ENCODE measurements around the gene CNTN4. TPM values are rescaled to one million over a fixed set of nuclear protein-coding genes. Genes with fewer than 3 reads are reported as not detected.

The CNTN4 gene
- total RNA-seq, 1 experiment from 2014 or later, result not detected

DNA sequence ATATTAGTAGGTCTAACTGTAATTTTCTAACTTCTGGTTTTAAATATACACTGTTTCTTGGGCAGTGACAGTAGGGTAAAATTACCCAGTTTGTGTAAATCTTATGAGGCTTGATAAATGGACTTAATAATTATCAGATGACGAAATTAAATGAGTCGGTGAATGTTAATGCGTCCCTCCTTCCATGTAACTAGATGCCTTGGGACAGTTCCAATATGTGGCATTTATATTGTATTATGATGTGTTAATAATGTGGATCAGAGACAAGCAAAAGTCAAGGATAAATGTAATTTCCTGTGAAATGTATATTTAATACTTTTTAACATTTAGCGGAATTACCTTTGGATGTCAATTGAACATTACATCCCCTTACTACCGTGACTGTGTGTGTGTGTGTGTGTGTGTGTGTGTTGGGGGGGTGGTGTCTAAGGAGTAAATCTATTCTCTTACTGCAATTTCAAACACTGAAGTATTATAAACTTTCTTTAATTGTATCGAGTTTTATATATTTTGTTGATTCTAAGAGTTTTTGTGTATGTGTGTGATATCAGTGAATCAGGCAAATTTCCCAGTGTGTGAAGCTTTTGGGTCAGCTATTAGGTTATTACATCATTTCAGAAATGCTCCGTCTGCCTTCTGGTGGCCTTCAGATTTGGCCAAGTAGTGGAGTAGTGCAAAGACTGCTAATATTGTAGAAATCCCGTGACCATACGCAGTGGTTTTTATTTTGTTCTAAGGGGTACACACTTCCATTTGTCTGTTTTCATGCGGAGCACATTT lies 50.1 kb downstream of the CNTN4 start (continued):
- no peak for TF ChIP-seq ESRRA (CRISPR knock-in tag; IDR thresholded peaks at IDR 0.05; ENCODE audit: borderline replicate concordance)
- no peak for TF ChIP-seq RELA (CRISPR knock-in tag; IDR thresholded peaks at IDR 0.05; ENCODE audit: borderline replicate concordance)
- no peak for TF ChIP-seq ZNF423 (CRISPR knock-in tag; IDR thresholded peaks at IDR 0.05)
- no peak for TF ChIP-seq ELF4 (CRISPR knock-in tag; IDR thresholded peaks at IDR 0.05; ENCODE audit: low read depth)
- TF ChIP-seq TEAD4 (CRISPR knock-in tag; IDR thresholded peaks at IDR 0.05), result no peak

GRCh38 chr3:2153053-2153452 lies 54.4 kb downstream of the CNTN4 start:
- ATAC-seq, result no peak
- H3K4me3 Mint-ChIP-seq, result no peak overlapping the region
- H3K36me3 Mint-ChIP-seq, result peaks cover 43% of the 10 kb centered on the region
- peaks cover 3% of the 10 kb centered on the region; the same call in 1 of the 2 replicates for H3K27me3 Mint-ChIP-seq (ENCODE audit: low read depth)
- H3K27ac Mint-ChIP-seq, result no peak overlapping the region
- H3K9me3 Mint-ChIP-seq, result peaks cover 57% of the 10 kb centered on the region
- TF ChIP-seq KAT7 (CRISPR knock-in tag; IDR thresholded peaks at IDR 0.05; ENCODE audit: borderline replicate concordance) (no peak), OVOL2 (CRISPR knock-in tag; IDR thresholded peaks at IDR 0.05; ENCODE audit: borderline replicate concordance) (no peak), GTF2I (CRISPR knock-in tag; conservative IDR thresholded peaks at IDR 0.05) (no peak), SP1 (CRISPR knock-in tag; conservative IDR thresholded peaks at IDR 0.05) (no peak), ESRRA (CRISPR knock-in tag; IDR thresholded peaks at IDR 0.05; ENCODE audit: borderline replicate concordance) (no peak), EMX1 (CRISPR knock-in tag; IDR thresholded peaks at IDR 0.05) (no peak), JAZF1 (CRISPR knock-in tag; IDR thresholded peaks at IDR 0.05) (no peak), ZNF671 (CRISPR knock-in tag; IDR thresholded peaks at IDR 0.05) (no peak), ETV6 (CRISPR knock-in tag; IDR thresholded peaks at IDR 0.05) (no peak), CREB1 (CRISPR knock-in tag; IDR thresholded peaks at IDR 0.05) (no peak), NR2C2 (CRISPR knock-in tag; IDR thresholded peaks at IDR 0.05) (no peak), SOX15 (CRISPR knock-in tag; IDR thresholded peaks at IDR 0.05) (no peak), MLX (CRISPR knock-in tag; IDR thresholded peaks at IDR 0.05) (no peak), ERG (CRISPR knock-in tag; IDR thresholded peaks at IDR 0.05) (no peak)
- TF ChIP-seq, protein P1, sequence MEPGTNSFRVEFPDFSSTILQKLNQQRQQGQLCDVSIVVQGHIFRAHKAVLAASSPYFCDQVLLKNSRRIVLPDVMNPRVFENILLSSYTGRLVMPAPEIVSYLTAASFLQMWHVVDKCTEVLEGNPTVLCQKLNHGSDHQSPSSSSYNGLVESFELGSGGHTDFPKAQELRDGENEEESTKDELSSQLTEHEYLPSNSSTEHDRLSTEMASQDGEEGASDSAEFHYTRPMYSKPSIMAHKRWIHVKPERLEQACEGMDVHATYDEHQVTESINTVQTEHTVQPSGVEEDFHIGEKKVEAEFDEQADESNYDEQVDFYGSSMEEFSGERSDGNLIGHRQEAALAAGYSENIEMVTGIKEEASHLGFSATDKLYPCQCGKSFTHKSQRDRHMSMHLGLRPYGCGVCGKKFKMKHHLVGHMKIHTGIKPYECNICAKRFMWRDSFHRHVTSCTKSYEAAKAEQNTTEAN (CRISPR knock-in tag; IDR thresholded peaks at IDR 0.05), result no peak
- TF ChIP-seq, protein P2, sequence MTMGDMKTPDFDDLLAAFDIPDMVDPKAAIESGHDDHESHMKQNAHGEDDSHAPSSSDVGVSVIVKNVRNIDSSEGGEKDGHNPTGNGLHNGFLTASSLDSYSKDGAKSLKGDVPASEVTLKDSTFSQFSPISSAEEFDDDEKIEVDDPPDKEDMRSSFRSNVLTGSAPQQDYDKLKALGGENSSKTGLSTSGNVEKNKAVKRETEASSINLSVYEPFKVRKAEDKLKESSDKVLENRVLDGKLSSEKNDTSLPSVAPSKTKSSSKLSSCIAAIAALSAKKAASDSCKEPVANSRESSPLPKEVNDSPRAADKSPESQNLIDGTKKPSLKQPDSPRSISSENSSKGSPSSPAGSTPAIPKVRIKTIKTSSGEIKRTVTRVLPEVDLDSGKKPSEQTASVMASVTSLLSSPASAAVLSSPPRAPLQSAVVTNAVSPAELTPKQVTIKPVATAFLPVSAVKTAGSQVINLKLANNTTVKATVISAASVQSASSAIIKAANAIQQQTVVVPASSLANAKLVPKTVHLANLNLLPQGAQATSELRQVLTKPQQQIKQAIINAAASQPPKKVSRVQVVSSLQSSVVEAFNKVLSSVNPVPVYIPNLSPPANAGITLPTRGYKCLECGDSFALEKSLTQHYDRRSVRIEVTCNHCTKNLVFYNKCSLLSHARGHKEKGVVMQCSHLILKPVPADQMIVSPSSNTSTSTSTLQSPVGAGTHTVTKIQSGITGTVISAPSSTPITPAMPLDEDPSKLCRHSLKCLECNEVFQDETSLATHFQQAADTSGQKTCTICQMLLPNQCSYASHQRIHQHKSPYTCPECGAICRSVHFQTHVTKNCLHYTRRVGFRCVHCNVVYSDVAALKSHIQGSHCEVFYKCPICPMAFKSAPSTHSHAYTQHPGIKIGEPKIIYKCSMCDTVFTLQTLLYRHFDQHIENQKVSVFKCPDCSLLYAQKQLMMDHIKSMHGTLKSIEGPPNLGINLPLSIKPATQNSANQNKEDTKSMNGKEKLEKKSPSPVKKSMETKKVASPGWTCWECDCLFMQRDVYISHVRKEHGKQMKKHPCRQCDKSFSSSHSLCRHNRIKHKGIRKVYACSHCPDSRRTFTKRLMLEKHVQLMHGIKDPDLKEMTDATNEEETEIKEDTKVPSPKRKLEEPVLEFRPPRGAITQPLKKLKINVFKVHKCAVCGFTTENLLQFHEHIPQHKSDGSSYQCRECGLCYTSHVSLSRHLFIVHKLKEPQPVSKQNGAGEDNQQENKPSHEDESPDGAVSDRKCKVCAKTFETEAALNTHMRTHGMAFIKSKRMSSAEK (CRISPR knock-in tag; IDR thresholded peaks at IDR 0.05; ENCODE audit: borderline replicate concordance), result no peak
- TF ChIP-seq, protein P3, sequence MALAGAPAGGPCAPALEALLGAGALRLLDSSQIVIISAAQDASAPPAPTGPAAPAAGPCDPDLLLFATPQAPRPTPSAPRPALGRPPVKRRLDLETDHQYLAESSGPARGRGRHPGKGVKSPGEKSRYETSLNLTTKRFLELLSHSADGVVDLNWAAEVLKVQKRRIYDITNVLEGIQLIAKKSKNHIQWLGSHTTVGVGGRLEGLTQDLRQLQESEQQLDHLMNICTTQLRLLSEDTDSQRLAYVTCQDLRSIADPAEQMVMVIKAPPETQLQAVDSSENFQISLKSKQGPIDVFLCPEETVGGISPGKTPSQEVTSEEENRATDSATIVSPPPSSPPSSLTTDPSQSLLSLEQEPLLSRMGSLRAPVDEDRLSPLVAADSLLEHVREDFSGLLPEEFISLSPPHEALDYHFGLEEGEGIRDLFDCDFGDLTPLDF (CRISPR knock-in tag; IDR thresholded peaks at IDR 0.05), result no peak
- TF ChIP-seq, protein P4, sequence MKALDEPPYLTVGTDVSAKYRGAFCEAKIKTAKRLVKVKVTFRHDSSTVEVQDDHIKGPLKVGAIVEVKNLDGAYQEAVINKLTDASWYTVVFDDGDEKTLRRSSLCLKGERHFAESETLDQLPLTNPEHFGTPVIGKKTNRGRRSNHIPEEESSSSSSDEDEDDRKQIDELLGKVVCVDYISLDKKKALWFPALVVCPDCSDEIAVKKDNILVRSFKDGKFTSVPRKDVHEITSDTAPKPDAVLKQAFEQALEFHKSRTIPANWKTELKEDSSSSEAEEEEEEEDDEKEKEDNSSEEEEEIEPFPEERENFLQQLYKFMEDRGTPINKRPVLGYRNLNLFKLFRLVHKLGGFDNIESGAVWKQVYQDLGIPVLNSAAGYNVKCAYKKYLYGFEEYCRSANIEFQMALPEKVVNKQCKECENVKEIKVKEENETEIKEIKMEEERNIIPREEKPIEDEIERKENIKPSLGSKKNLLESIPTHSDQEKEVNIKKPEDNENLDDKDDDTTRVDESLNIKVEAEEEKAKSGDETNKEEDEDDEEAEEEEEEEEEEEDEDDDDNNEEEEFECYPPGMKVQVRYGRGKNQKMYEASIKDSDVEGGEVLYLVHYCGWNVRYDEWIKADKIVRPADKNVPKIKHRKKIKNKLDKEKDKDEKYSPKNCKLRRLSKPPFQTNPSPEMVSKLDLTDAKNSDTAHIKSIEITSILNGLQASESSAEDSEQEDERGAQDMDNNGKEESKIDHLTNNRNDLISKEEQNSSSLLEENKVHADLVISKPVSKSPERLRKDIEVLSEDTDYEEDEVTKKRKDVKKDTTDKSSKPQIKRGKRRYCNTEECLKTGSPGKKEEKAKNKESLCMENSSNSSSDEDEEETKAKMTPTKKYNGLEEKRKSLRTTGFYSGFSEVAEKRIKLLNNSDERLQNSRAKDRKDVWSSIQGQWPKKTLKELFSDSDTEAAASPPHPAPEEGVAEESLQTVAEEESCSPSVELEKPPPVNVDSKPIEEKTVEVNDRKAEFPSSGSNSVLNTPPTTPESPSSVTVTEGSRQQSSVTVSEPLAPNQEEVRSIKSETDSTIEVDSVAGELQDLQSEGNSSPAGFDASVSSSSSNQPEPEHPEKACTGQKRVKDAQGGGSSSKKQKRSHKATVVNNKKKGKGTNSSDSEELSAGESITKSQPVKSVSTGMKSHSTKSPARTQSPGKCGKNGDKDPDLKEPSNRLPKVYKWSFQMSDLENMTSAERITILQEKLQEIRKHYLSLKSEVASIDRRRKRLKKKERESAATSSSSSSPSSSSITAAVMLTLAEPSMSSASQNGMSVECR (CRISPR knock-in tag; IDR thresholded peaks at IDR 0.05; ENCODE audit: borderline replicate concordance), result no peak
- H3K4me1 Mint-ChIP-seq, result no peaks in the 10 kb centered on the region
- ChIA-PET POLR2A (no interaction called here), CTCF (no interaction called here)
- DNase-seq (ENCODE audit: low spot score), result no peak
